Central memory CD4-positive, alpha-beta T cell (primary cell): ENCODE data around the gene SPARCL1.

Experiments used
- DNase-seq: peaks from one replicate; pipeline ENCODE4 v3.0.0; 2022

The SPARCL1 gene

DNA sequence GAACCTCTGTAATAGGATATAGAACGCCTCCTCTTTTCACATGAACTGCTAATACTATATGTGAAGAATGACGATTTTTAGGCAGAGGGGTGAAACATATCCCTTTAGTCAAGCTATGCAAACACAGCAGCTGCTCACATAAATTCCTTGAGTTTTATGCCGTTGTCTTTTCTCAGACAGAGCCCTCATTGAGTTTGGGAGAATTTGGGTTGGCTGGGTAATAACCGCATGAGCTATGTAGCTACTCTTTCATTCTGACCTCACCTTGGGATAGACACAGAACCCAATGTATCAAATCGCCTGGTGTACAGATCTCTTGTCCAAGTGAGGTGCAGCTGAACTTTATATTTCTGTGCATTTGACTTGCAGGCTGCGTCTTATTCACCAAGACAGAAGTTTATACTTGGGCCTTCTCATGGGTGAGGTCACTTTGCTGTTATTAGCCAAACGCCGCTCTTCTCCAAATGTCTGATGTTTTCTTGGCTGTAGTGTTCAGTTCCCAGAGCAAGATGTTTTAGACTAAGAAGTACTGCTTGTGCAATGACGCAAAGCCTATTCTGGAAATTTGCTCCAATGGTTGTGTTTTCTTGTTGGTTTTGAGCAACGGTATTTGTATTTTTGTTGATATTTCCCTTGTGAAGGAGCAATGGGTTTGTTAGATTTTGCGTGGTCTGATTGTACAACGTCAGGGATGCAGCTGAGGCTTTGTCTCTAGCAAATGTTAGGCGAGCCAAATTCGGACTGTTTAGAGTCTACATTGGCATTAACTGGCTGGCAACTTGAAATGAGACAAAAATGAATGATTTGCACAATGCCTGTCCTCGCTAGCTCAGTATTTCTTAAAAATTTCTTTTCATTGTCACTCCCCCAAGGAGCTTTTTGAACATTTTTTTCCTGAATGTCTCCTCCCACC lies 11.2 kb upstream of the SPARCL1 start:
- DNase-seq, result no peak

DNA sequence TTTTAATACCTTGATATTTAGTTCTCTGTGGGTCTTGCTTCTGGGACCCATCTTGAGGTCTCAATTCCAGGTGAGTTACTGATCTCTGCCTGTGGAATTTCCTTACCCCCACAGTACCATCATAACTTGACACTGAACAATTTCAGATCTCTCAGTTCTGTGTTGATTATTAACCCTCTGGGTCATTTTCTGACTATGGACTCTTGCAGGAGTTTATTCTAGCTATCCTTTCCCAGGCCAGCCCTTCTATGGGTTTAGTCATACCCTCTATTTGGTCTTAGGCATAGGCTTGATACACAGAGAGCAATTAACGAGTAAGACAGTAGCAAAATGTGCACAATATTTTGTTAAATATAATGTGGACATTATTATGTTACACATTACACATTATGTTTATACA lies 3.7 kb upstream of the SPARCL1 start:
- DNase-seq, result no peak

DNA sequence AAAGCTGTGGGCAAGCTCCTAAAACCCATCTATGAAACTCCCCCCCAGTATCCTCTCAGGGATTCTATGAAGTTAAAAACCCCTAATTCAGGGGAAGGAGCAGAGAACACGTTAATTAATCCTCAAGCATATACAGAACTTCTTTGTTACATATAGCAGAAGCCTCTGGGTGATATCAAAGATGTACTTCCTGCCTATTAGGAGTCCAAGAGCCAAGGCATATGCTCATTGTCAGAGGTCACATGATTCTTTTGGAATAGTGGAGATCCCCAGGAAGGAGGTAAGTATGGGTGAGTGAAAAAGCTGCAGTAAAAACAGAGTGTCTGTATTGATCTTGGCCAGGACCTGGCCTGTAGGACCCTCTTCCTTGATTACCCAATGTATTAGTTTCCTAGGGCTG lies 2.9 kb upstream of the SPARCL1 start:
- no peak for DNase-seq

DNA sequence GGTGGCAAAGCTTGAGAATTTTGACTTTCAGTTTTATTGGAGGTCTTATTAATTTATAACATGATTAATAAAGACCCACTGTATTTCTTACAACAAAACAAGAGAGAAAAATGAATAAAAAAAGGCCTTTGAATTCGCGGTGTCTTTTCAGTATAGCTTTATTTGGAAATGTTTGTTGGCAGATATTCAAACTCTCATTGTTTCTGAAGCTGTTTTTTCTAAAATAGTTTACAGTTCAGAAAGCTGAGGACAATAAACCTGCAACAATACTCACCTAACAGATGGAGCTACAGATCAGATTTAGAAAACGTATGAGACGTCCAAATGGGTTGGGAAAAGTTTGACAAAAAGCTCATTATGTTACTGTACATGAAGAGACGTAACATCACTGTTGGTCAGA lies 2.4 kb upstream of the SPARCL1 start:
- DNase-seq, result no peak

DNA sequence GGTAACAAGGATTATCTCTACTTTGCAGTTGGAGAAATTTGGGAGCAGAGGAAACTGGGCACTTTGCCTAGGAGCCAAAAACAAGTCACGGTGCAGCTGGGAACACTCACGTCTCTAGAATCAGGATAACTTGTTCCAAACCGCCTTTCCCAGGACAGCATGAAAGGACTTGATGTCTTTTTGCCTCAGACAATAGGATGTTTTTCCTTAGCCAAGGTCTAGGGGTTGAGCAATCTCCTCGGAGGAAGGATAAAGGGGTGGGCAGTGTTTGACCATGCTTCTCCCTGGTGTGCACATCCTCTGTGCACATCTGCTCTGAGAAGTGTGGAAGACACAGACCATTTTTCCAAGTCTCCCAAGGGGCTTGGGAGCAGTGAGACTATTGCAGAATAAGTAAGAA lies 1.7 kb upstream of the SPARCL1 start:
- DNase-seq, result no peak

DNA sequence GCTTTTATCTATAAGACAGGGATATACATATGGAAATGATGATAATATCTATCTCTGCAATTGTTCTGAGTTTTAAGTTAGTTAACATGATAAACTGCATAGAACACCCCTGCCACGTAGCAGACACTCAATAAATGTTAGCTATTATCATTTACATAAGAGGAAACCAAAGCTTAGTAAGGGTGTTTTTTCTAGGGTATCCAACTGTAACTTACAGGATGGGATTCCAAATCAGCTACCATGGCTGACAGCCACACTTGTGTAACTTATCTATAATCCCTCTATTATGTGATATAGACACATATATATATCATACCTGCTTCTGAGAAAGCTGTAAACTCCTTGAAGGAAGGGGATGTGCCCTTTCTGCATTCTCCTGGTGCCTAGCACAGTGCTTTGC lies 1.1 kb upstream of the SPARCL1 start:
- DNase-seq, result no peak

DNA sequence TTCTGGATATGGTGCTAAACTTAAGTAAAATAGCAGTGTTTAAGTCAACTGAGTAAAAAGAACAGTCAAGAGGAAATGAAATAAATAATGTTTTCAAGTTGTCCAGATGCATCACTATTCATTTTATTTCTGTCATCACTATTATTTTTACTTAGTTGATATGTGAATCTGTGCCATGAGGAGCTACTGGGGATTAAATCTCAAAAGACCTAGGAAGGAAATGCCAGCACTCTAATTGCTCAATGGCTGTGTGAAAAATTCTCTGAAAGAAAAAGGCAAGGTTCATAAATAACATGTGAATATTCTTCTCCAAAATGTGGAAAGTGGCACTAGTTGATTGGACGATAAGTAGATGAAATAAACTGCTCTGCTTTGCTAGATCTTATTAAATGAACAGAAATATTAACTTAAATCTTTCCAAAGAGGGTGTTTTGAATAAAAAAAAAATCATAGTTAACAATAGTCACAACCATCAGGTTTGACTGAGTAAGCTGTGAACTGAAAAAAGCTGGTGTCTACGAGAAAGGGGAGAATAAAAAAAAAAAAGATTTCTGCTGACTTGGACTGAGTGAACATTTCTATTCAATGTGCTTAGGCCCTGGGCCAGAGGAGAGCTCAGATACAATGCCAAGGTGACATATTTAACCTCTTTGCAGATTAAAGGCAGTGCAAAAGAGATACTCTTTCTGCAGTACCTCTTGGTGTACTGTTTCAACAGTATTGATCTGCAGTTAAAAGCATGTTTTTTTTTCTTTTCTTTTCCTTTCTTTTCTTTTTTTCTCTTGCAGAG lies 1.6 kb downstream of the SPARCL1 start:
- DNase-seq, result no peak

DNA sequence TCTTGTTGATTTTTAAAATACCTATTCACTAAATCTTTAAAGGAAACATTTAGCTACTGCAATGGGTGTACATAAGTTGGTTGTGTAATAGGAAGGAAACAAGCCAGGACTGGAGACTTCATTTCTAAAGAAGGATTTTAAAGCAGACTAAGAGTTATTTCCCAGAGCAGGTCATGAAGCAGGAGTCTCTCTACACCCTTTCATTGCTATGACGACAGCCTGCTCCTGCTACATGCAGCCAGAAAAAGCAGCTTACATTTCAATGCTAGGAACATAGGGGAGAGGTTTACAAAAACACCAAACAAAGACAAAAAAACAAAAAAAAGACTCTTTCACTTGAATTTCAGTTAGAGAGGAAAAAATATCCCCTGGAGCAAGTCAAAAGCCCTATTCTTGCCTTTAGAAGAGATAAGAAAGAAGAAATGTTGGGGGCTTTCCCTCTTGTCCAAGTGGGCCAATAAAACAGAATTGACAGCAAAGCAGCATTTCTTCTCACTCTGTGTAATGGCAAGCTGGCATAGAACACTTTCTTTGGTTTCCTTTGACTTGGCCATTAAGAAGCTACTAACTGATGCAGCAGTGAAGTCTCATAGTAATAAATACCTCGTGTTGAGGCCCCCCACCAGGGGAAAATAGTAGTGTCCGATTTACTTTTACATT lies 3.4 kb downstream of the SPARCL1 start:
- DNase-seq, result no peak

DNA sequence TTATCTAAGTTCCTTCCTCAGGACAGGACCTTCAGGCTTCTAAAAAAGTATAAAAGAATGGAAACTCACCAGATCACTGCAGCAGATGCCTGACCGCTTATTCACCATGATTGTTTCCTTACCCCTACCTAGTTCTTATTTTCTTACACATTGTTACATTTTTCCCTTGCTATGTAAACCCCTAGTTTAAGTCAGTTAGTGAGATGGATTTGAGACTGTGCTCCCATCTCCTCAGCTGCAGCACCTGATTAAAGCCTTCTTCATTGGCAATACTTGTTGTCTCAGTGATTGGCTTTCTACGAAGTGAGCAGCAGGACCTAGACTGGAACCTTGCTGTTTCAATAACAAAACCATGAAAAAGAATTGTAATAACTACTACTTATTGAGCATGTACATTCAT lies 4.7 kb downstream of the SPARCL1 start:
- no peak for DNase-seq

DNA sequence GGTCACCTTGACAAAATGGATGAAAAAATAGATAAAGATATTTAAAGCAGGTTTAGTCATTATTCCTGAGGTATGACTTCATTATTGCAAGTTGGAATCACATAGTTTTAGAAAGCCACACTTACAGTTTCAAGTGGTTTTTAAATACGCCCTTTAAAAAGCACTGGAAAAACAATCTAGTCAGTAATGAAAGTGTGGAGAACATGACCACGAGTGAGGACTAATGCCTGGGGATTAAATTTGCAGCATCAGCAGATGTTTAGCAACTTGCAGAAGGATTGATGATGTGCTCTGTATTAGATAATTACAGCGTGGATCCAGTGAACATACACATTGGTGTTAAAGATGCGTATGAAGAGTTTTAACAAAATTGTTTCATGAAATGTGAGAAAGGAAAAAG lies 5.9 kb downstream of the SPARCL1 start:
- DNase-seq, result no peak

DNA sequence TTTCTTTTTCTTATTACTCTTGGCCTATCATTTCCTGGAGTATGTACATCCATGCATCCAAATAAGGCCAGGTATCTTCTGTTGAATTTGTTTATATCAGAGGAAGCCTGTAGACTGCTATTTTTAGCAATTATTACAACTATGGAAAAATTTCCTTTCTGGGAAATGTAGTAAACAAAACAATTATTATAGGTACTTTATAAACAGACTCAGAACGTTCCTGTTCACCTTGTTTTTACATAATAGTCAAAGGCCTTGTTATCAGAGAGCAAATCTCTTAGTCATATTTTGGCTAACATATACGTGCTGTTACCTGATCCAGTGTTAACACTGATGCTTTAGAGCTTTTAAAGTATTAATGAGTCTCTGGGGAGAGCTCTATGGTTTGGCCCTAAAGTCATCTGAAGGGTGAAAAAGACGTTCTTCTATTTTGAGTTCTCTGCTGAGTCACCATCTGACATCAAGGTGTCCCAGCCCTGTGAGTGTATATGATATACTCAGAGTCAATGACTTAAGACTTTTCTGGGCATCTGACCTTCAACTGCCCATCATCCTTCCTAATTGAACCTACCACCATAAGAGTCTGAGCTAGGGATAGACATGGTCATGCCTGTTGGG lies 7.3 kb downstream of the SPARCL1 start:
- no peak for DNase-seq

DNA sequence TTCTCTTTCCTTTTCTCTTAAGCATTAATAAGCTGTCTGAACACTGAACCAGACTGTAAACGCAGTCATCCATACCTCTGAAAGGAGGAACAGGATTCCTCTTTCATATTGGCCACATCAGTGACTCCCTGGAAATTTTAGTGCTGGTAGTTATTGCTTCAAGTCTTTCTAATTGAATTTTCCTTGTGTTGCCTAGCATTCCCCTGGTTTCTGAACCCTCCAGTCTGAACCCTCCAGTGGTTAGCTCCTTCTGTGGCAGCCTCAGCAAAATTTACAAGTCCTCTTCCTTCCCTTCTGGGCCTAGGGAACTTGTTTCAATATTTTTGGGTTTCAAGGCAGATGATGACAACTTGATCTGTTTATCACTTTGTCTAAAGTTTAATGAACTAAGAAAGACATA lies 7.9 kb downstream of the SPARCL1 start:
- no peak for DNase-seq

DNA sequence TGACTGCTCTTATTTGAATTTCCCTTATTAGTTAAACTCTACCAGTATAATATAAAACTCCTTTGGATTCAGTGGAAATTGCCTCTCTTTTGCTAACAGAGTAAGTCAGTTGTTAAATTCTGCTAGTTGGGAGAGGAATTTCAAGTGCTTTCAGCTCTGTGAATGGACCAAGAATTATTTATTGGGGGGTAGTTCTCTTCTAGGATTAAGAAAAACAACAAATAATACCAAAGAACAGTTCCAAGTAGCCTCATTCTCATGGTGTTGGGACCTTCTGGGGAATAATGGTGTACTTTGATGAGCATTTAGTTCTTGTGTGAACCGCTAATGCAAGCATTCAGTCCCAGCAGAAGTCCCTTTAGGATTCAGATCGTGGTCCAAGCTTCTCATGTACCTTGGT lies 11.6 kb downstream of the SPARCL1 start:
- DNase-seq, result no peak

DNA sequence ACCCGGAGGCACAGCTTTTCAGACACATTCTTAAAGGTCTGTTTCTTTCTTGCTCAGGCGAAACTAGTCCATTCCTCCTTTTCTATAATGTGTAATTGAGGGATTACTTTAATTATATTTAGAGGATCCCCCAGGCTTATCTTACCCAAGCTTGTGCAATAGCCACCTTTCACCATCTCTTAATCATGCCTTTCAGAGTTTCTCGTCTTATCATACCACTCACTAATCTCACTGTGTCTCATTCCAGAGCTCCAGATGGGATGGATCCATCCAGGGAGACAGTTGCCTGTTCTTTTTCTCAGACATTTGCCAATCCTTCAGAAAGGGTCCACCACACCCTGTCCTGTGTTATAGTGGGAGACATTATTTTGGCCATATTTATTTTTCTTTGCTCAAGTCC lies 12.5 kb downstream of the SPARCL1 start:
- no peak for DNase-seq

DNA sequence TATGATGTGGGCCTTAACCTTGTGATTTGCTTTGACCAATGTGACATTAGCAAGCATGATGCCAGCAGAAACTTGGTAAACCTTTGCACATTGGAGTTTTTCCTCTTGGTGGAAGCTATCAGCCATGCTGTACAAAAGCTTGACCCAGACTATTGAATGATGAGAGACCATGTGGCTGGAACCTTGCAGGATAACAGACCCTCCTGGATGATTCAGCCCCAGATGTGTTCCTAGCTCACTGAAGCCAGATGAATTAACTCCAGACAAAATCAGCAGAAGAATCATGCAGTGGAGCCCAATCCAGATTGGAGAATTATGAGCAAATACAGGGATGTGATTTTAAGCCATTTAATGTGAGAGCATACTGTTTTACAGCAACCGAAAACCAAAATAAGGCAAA lies 16.8 kb downstream of the SPARCL1 start:
- DNase-seq, result no peak

DNA sequence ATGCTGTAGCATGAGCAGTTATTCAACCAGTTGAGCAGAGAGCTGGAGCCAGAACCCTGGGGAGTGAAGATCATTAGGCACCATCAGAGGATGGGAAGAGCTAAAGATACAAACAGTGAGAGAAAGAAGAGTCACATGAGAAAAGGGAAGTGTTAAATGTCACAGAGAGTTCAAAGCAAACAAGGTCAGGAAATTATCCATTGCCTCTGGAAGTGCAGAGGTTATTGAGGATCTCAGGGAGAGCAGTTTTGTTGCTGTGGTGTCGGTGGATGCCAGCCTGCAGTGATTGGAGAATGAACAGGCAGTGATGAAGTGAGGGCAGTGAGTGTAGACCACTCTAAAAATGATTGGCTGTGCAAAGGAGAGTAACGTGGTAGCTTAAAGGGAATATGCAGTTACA lies 17.7 kb downstream of the SPARCL1 start:
- no peak for DNase-seq

DNA sequence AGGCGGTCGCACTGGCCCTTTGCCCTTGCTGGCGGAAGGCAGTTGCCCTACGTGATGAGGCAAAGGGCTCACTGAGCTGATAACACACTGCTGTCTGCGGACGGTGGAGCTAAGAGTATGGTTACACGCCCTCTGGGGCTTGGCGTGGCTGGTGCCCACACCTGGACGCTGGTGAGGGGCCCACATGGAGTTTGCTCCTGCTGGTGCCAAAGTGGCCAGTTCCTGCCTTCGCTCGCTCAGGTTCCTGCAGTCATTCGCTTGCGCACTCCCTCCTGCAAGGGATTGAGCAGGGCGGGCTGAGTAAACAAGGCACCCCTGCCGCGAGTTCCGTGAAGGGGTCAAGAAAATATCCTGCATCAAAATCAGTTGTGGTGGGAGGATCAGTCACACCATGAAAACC lies 18.4 kb downstream of the SPARCL1 start:
- no peak for DNase-seq

DNA sequence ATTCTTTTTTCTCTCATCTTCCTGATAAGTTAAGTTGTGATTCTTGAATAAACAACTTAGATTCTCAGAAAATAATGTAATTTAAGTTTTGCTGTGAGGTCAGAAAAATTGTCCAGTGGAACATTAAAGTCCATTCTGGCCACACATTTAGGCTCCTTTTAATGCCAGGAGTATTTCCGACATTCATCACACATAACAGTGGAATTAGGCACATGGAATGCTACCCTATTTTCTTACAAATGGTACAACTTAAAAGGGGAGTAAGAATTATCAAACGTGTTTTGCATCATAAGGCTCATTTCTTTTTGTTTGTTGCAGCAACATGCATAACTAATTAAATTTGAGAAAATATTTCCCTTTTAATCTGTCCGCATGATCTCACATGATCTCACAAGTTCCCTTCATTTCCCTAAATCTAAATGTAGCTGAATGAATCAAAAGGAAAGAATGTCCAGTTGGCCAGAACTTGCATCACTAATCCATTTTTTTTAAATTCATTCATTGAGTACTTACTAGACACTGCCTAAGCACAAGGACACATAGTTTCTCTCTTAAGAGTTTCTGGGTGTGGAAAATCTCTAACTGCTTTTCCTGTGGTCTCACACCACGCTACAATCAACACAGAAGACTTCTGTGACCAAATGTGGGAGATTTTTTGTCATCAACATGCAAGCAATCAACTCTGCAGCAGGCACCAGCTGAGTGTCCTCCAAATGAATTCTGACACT lies 22.0 kb downstream of the SPARCL1 start:
- DNase-seq, result no peak

DNA sequence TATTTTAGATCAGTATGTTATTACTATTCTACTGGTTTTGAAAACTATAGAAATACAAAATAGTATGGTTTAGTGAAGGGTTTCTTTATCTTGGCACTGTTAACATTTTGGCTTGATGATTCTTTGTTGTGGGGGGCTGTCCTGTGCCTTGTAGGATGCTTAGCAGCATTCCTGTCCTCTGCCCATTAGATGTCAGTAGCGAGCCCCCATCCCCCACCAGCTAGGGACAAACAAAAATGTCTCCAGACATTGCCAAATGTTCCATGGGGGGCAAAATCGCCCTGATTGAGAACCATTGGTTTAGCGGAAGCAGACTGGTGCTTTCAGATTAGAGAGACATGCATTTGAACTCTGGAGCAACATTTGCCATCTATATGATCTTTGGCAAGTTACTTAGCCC lies 23.3 kb downstream of the SPARCL1 start:
- no peak for DNase-seq

DNA sequence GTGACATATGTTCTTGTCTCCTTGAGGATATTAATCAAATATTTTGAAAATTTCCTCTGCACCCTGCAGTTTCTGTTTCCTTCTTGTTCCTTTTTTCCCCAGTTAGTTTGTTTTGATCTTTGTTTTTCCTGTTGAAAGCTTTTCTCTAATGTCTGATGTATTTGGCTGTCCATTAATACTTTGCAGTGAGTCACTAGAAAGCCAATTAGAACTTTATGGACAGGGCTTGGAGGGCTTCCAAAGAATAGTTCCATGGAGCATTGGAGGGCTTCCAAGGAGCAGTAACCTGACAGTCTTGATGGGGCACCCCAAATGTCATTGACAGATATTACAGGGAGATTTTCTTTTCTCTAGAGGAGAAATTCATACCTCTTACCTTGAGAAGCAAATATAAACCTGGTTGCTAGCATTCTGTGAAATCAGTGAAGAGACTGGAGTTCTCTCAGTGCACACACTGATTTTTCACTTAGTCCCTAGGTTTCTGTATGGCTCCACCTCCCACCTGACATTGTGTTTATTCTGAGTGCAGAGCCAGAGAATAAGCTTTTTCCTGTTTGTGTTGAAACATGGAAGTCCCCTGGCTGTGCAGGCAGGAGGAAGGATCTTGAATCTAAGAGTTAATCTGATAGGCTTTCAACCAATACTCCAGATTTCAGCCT lies 26.5 kb downstream of the SPARCL1 start:
- DNase-seq, result no peak

DNA sequence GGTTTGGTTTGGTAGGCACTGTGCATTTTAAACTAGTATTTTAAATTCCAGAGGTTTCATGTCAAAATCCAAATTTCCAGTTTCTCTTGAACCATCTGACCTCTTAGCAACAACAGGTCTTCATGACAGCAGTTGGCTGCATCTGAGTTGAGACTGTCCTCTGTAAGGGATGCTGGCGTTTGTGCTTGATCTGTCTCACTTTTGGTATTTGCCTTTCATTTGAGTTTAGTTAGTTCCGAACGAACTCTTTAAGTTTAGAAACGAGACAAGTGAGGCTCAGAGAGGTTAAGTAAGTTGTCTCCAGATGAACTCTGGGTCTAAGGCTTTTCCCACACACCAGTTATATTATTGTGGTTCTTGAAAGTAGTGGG lies 29.1 kb downstream of the SPARCL1 start:
- DNase-seq, result no peak
